ENCODE results near the gene PFKP.

DNA sequence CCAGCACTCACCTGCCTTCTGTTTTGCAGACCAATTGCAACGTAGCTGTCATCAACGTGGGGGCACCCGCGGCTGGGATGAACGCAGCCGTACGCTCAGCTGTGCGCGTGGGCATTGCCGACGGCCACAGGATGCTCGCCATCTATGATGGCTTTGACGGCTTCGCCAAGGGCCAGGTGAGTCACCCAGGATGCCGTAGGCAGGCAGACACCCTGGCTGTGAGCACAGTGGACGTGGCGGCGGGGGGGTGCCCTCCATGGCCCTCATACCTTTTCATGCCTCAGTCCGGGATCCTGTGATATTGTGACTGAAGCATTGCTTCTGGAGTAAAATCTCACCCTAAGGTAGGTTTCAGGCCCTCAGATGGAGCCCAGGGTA lies 46.0 kb downstream of the PFKP start:
- TF ChIP-seq, protein P1, sequence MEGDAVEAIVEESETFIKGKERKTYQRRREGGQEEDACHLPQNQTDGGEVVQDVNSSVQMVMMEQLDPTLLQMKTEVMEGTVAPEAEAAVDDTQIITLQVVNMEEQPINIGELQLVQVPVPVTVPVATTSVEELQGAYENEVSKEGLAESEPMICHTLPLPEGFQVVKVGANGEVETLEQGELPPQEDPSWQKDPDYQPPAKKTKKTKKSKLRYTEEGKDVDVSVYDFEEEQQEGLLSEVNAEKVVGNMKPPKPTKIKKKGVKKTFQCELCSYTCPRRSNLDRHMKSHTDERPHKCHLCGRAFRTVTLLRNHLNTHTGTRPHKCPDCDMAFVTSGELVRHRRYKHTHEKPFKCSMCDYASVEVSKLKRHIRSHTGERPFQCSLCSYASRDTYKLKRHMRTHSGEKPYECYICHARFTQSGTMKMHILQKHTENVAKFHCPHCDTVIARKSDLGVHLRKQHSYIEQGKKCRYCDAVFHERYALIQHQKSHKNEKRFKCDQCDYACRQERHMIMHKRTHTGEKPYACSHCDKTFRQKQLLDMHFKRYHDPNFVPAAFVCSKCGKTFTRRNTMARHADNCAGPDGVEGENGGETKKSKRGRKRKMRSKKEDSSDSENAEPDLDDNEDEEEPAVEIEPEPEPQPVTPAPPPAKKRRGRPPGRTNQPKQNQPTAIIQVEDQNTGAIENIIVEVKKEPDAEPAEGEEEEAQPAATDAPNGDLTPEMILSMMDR (IDR thresholded peaks at IDR 0.05): no peak
- no peak for TF ChIP-seq POLR2A (IDR thresholded peaks at IDR 0.05)

Measured in lower leg skin (tissue), 3 donors.